GM23338 (cell line): ENCODE measurements around the gene AEN. TPM values are rescaled to one million over a fixed set of nuclear protein-coding genes. Genes with fewer than 3 reads are reported as not detected.

Experiments used
- ATAC-seq: fragments of 200-7000 bp; cut with Tn5 transposase; 3 replicates; pipeline ENCODE4 v1.9.1; 2020
- DNase-seq: peaks from one replicate; pipeline ENCODE4 v3.0.0-alpha.2; 2015; ENCODE audit warnings: low spot score
- H2AFZ ChIP-seq: fragments of 200-600 bp; sonication (generic); 2 replicates; pipeline ENCODE4 v1.8.0; 2016; ENCODE audit warnings: antibody characterized with exemption, mild to moderate bottlenecking, moderate library complexity
- H3F3A ChIP-seq: fragments of 200-600 bp; sonication (generic); replicated peaks from 2 replicates; pipeline ENCODE4 v1.8.0; 2017; ENCODE audit warnings: antibody characterized with exemption, mixed run types, low read depth
- H3K27ac ChIP-seq: fragments of 200-600 bp; sonication (generic); 2 replicates; pipeline ENCODE4 v1.6.1; 2016; ENCODE audit warnings: low read depth
- H3K27me3 ChIP-seq: fragments of 200-600 bp; sonication (generic); 2 replicates; pipeline ENCODE4 v1.8.0; 2016; ENCODE audit warnings: mild to moderate bottlenecking, mixed run types, moderate library complexity; ENCODE audit not compliant: insufficient read depth
- H3K36me3 ChIP-seq: fragments of 200-600 bp; sonication (generic); 2 replicates; pipeline ENCODE4 v1.8.0; 2016; ENCODE audit warnings: mild to moderate bottlenecking; ENCODE audit not compliant: insufficient read depth
- H3K4me1 ChIP-seq: fragments of 200-600 bp; sonication (generic); 2 replicates; pipeline ENCODE4 v1.8.0; 2016; ENCODE audit warnings: mild to moderate bottlenecking, moderate library complexity; ENCODE audit not compliant: insufficient read depth
- H3K4me2 ChIP-seq: fragments of 200-600 bp; sonication (generic); 2 replicates; pipeline ENCODE4 v1.7.1; 2017; ENCODE audit warnings: mixed run types
- H3K4me3 ChIP-seq: fragments of 200-600 bp; sonication (generic); 2 replicates; pipeline ENCODE4 v1.6.1; 2016; ENCODE audit warnings: mixed run types
- H3K79me2 ChIP-seq: fragments of 200-600 bp; sonication (generic); replicated peaks from 2 replicates; pipeline ENCODE4 v1.8.0; 2017; ENCODE audit warnings: mild to moderate bottlenecking; ENCODE audit not compliant: insufficient read depth
- H3K9me2 ChIP-seq: fragments of 200-600 bp; sonication (generic); 2 replicates; pipeline ENCODE4 v1.8.0; 2017; ENCODE audit not compliant: insufficient read depth
- H4K20me1 ChIP-seq: fragments of 200-600 bp; sonication (generic); replicated peaks from 2 replicates; pipeline ENCODE4 v1.8.0; 2017; ENCODE audit warnings: mild to moderate bottlenecking; ENCODE audit not compliant: insufficient read depth
- H3K27ac Mint-ChIP-seq: 2 replicates; pipeline ENCODE4 v1.8.0; 2020; ENCODE audit warnings: inconsistent platforms, mild to moderate bottlenecking, moderate library complexity, mixed read lengths
- H3K27me3 Mint-ChIP-seq: 3 replicates; pipeline ENCODE4 v1.8.0; 2022; ENCODE audit warnings: low read depth, mild to moderate bottlenecking, moderate library complexity, mixed read lengths, inconsistent platforms; ENCODE audit not compliant: insufficient read depth, poor library complexity
- H3K36me3 Mint-ChIP-seq: 3 replicates; pipeline ENCODE4 v1.8.0; 2021; ENCODE audit warnings: low read depth, mild to moderate bottlenecking, inconsistent platforms, moderate library complexity, mixed read lengths
- H3K4me1 Mint-ChIP-seq: 3 replicates; pipeline ENCODE4 v1.8.0; 2020; ENCODE audit warnings: mild to moderate bottlenecking, inconsistent platforms, mixed read lengths
- H3K4me3 Mint-ChIP-seq: 3 replicates; pipeline ENCODE4 v1.8.0; 2021; ENCODE audit warnings: moderate library complexity, mild to moderate bottlenecking, inconsistent platforms, mixed read lengths
- H3K9me3 Mint-ChIP-seq: 3 replicates; pipeline ENCODE4 v1.8.0; 2020; ENCODE audit warnings: moderate library complexity, mild to moderate bottlenecking, inconsistent platforms, mixed read lengths
- CREB1 ChIP-seq: fragments of 250-450 bp; sonication (Bioruptor Pico); IDR thresholded peaks from 2 replicates; pipeline ENCODE4 v1.5.0; 2020; ENCODE audit warnings: low read depth, mild to moderate bottlenecking, moderate library complexity
- CTCF ChIP-seq, 2 experiments: fragments of 200-600 bp in 1 of 2; sonication (generic) in 1 of 2; conservative IDR thresholded peaks; 2 replicates each; pipeline versions ENCODE4 v1.5.1 to v1.6.1; 2016 to 2017; ENCODE audit warnings: antibody characterized with exemption in 2 of 2, low read depth in 2 of 2, mild to moderate bottlenecking in 2 of 2, moderate library complexity in 1 of 2
- EZH2 ChIP-seq: fragments of 200-600 bp; sonication (generic); IDR thresholded peaks from one replicate; pipeline ENCODE4 v1.8.0; 2017; ENCODE audit warnings: antibody characterized with exemption, mild to moderate bottlenecking, low read depth; ENCODE audit not compliant: unreplicated experiment
- JUNB ChIP-seq: IDR thresholded peaks from one replicate; pipeline ENCODE4 v1.6.1; 2016; ENCODE audit warnings: antibody characterized with exemption; ENCODE audit not compliant: unreplicated experiment
- NANOG ChIP-seq: IDR thresholded peaks from 2 replicates; pipeline ENCODE4 v1.6.1; 2016; ENCODE audit warnings: antibody characterized with exemption, borderline replicate concordance
- POLR2AphosphoS5 ChIP-seq: IDR thresholded peaks from 2 replicates; pipeline ENCODE4 v1.6.1; 2016; ENCODE audit warnings: antibody characterized with exemption, low read depth
- REST ChIP-seq: IDR thresholded peaks from one replicate; pipeline ENCODE4 v1.6.1; 2018; ENCODE audit warnings: antibody characterized with exemption; ENCODE audit not compliant: unreplicated experiment
- STAT1 ChIP-seq: IDR thresholded peaks from one replicate; pipeline ENCODE4 v1.6.1; 2016; ENCODE audit warnings: antibody characterized with exemption; ENCODE audit not compliant: unreplicated experiment
- ZNF114 ChIP-seq: fragments of 250-450 bp; sonication (Bioruptor Pico); IDR thresholded peaks from 2 replicates; pipeline ENCODE4 v1.5.0; 2020; ENCODE audit warnings: mild to moderate bottlenecking, moderate library complexity
- ZNF331 ChIP-seq: fragments of 250-450 bp; sonication (Bioruptor Pico); IDR thresholded peaks from 2 replicates; pipeline ENCODE4 v1.5.0; 2020; ENCODE audit warnings: low read depth, mild to moderate bottlenecking, moderate library complexity
- polyA plus RNA-seq: library from polyadenylated mRNA; unstranded; fragments of >200 nt; fragmentation: Nextera tagmentation; extraction: Ambion mirVana; gene quantifications from 2 replicates; pipeline ENCODE4 v1.2.1, GENCODE V29; 2016
- total RNA-seq: library from RNA; depleted of rRNA; stranded (reverse); fragments of >200 nt; shearing (Covaris generic); gene quantifications from 2 replicates; pipeline ENCODE4 v1.2.3, GENCODE V29; 2014
- TF ChIP-seq, protein P1 (sequence below): fragments of 250-450 bp; sonication (Bioruptor Pico); IDR thresholded peaks from 2 replicates; pipeline ENCODE4 v1.5.0; 2020; ENCODE audit warnings: mild to moderate bottlenecking, moderate library complexity
- TF ChIP-seq, protein P2 (sequence below): IDR thresholded peaks from 2 replicates; pipeline ENCODE4 v1.6.1; 2016; ENCODE audit warnings: antibody characterized with exemption

The AEN gene
- total and polyA plus RNA-seq, 2 experiments from 2014 or later, result 82.3 to 220 TPM

DNA sequence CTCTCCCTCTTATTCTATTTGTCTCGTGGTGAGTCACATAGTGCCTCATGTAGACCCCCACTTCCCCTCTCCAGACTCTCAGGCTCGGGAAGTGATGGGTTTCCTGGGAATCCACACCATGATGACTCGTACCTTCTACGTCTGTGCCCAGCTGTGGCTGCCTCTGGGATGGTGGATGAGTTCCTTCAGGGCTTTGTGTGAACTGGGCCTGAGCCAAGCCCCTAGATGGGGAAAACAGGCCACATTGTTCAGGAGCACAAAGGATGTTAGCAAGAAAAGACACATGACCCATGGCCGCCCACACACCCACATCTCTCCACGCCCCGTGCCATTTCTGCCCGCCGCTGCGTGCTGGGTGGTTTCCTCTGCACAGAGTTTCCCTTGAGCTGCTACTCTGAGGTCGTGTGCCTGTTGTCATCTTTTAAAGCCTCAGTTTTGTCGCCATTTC, 28.2 kb downstream of the AEN start (continued):
- no peak for TF ChIP-seq REST

- H3K4me3 Mint-ChIP-seq, result no peak overlapping the region
- H3K27ac Mint-ChIP-seq, result peak overlapping the region; percentile 75; the same call in 1 of the 2 replicates
- Histone ChIP-seq H3K27me3 (no peaks in the 10 kb centered on the region), H3K36me3 (no peaks in the 10 kb centered on the region), H3K4me1 (peaks cover 7% of the 10 kb centered on the region; the same call in 1 of the 2 replicates), H3F3A (no peaks in the 10 kb centered on the region), H3K27ac (no peak overlapping the region), H2AFZ (no peak overlapping the region), H3K4me3 (no peak overlapping the region), H3K79me2 (no peaks in the 10 kb centered on the region), H3K4me2 (no peak overlapping the region), H4K20me1 (no peaks in the 10 kb centered on the region), H3K9me2 (no peaks in the 10 kb centered on the region)
- H3K27me3 Mint-ChIP-seq, result peaks cover 5% of the 10 kb centered on the region
- DNase-seq, result no peak
- no peaks in the 10 kb centered on the region for H3K36me3 Mint-ChIP-seq
- H3K4me1 Mint-ChIP-seq, result peaks cover 26% of the 10 kb centered on the region
- no peaks in the 10 kb centered on the region for H3K9me3 Mint-ChIP-seq
- peak; percentile 12; the same call in 2 of the 3 replicates for ATAC-seq
- TF ChIP-seq ZNF331 (CRISPR knock-in tag), result no peak
- TF ChIP-seq, protein P1, sequence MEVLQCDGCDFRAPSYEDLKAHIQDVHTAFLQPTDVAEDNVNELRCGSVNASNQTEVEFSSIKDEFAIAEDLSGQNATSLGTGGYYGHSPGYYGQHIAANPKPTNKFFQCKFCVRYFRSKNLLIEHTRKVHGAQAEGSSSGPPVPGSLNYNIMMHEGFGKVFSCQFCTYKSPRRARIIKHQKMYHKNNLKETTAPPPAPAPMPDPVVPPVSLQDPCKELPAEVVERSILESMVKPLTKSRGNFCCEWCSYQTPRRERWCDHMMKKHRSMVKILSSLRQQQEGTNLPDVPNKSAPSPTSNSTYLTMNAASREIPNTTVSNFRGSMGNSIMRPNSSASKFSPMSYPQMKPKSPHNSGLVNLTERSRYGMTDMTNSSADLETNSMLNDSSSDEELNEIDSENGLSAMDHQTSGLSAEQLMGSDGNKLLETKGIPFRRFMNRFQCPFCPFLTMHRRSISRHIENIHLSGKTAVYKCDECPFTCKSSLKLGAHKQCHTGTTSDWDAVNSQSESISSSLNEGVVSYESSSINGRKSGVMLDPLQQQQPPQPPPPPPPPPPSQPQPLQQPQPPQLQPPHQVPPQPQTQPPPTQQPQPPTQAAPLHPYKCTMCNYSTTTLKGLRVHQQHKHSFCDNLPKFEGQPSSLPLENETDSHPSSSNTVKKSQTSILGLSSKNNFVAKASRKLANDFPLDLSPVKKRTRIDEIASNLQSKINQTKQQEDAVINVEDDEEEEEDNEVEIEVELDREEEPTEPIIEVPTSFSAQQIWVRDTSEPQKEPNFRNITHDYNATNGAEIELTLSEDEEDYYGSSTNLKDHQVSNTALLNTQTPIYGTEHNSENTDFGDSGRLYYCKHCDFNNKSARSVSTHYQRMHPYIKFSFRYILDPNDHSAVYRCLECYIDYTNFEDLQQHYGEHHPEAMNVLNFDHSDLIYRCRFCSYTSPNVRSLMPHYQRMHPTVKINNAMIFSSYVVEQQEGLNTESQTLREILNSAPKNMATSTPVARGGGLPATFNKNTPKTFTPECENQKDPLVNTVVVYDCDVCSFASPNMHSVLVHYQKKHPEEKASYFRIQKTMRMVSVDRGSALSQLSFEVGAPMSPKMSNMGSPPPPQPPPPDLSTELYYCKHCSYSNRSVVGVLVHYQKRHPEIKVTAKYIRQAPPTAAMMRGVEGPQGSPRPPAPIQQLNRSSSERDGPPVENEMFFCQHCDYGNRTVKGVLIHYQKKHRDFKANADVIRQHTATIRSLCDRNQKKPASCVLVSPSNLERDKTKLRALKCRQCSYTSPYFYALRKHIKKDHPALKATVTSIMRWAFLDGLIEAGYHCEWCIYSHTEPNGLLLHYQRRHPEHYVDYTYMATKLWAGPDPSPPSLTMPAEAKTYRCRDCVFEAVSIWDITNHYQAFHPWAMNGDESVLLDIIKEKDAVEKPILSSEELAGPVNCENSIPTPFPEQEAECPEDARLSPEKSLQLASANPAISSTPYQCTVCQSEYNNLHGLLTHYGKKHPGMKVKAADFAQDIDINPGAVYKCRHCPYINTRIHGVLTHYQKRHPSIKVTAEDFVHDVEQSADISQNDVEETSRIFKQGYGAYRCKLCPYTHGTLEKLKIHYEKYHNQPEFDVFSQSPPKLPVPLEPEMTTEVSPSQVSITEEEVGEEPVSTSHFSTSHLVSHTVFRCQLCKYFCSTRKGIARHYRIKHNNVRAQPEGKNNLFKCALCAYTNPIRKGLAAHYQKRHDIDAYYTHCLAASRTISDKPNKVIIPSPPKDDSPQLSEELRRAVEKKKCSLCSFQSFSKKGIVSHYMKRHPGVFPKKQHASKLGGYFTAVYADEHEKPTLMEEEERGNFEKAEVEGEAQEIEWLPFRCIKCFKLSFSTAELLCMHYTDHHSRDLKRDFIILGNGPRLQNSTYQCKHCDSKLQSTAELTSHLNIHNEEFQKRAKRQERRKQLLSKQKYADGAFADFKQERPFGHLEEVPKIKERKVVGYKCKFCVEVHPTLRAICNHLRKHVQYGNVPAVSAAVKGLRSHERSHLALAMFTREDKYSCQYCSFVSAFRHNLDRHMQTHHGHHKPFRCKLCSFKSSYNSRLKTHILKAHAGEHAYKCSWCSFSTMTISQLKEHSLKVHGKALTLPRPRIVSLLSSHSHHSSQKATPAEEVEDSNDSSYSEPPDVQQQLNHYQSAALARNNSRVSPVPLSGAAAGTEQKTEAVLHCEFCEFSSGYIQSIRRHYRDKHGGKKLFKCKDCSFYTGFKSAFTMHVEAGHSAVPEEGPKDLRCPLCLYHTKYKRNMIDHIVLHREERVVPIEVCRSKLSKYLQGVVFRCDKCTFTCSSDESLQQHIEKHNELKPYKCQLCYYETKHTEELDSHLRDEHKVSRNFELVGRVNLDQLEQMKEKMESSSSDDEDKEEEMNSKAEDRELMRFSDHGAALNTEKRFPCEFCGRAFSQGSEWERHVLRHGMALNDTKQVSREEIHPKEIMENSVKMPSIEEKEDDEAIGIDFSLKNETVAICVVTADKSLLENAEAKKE (CRISPR knock-in tag), result no peak
- TF ChIP-seq NANOG, result no peak
- TF ChIP-seq POLR2AphosphoS5, result no peak
- no peak for TF ChIP-seq CTCF (conservative IDR thresholded peaks at IDR 0.05; ENCODE audit: low read depth in 2 of 2)
- TF ChIP-seq ZNF114 (CRISPR knock-in tag), result no peak
- no peak for TF ChIP-seq EZH2
- no peak for TF ChIP-seq STAT1
- TF ChIP-seq, protein P2, sequence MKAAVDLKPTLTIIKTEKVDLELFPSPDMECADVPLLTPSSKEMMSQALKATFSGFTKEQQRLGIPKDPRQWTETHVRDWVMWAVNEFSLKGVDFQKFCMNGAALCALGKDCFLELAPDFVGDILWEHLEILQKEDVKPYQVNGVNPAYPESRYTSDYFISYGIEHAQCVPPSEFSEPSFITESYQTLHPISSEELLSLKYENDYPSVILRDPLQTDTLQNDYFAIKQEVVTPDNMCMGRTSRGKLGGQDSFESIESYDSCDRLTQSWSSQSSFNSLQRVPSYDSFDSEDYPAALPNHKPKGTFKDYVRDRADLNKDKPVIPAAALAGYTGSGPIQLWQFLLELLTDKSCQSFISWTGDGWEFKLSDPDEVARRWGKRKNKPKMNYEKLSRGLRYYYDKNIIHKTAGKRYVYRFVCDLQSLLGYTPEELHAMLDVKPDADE, result no peak
- TF ChIP-seq CREB1 (CRISPR knock-in tag), result no peak
- TF ChIP-seq JUNB, result no peak
These were observed 28.8 kb downstream of the AEN start for GRCh38 chr15:88649753-88650551.
